Stimulated activated CD4-positive, alpha-beta T cell treated with anti-CD3 and anti-CD28 coated beads, Interleukin-4, amount 100 ng/mL, for 1 hour (primary cell): ENCODE data around the gene KIF21A.
"Not testable (repeated sequence)": the region's sequence is repeated elsewhere in the genome, so short reads cannot be mapped to it uniquely, and the experiment has no call there.

ENCODE experiments used
- DNase-seq: peaks from one replicate; pipeline ENCODE4 v3.0.0-alpha.2; 2020

KIF21A gene

GRCh38 chr12:39443081-39443928 is at the start of gene KIF21A:
Gene KIF21A, minus strand, starts transcription at chr12:39443120. Its CDS starts 150 bp downstream, at chr12:39442970.
- DNase-seq, result peak; percentile 87

- no peak for DNase-seq
Measured at GRCh38 chr12:39490500-39491282, 47.8 kb upstream of the KIF21A start.

GRCh38 chr12:39483597-39483996 is 40.7 kb upstream of the KIF21A start:
- DNase-seq, result no peak

- DNase-seq, result no peak
Measured at GRCh38 chr12:39483042-39483441, 40.1 kb upstream of the KIF21A start.

GRCh38 chr12:39476894-39477293 is 34.0 kb upstream of the KIF21A start:
- DNase-seq, result no peak

GRCh38 chr12:39476121-39476520 is 33.2 kb upstream of the KIF21A start:
- DNase-seq, result no peak

GRCh38 chr12:39475136-39475535 is 32.2 kb upstream of the KIF21A start:
- not testable (repeated sequence) for DNase-seq

GRCh38 chr12:39467432-39467870 is 24.5 kb upstream of the KIF21A start:
- DNase-seq, result no peak

GRCh38 chr12:39464976-39465695 is 22.2 kb upstream of the KIF21A start:
- no peak for DNase-seq

- DNase-seq, result no peak
Measured at GRCh38 chr12:39461059-39461458, 18.1 kb upstream of the KIF21A start.

GRCh38 chr12:39459027-39459434 is 16.1 kb upstream of the KIF21A start:
- no peak for DNase-seq

- DNase-seq, result no peak
Measured at GRCh38 chr12:39451977-39452376, 9.1 kb upstream of the KIF21A start.

- DNase-seq, result no peak
Measured at GRCh38 chr12:39448038-39448437, 5.1 kb upstream of the KIF21A start.

- DNase-seq, result no peak
Measured at GRCh38 chr12:39443929-39444209, 949 bp upstream of the KIF21A start.

GRCh38 chr12:39442831-39443080 is 164 bp downstream of the KIF21A start:
- no peak for DNase-seq

GRCh38 chr12:39441963-39442830 is 723 bp downstream of the KIF21A start:
- DNase-seq, result peak; percentile 55

GRCh38 chr12:39441189-39441962 is 1.5 kb downstream of the KIF21A start:
- DNase-seq, result no peak

- DNase-seq, result no peak
Measured at GRCh38 chr12:39440781-39441180, 2.1 kb downstream of the KIF21A start.

- no peak for DNase-seq
Measured at GRCh38 chr12:39440101-39440500, 2.8 kb downstream of the KIF21A start.

GRCh38 chr12:39435531-39435930 is 7.4 kb downstream of the KIF21A start:
- DNase-seq, result no peak

GRCh38 chr12:39431797-39432196 is 11.1 kb downstream of the KIF21A start:
- DNase-seq, result no peak
